ENCODE data around the gene MMP7.
A peak's percentile ranks its signal among the peaks of the same experiment; 100 is the strongest.

Gene MMP7

GRCh38 chr11:102551169-102551781, 20.7 kb upstream of the MMP7 start:
- TF ChIP-seq POLR2A (IDR thresholded peaks at IDR 0.05; ENCODE audit: extremely low read depth, insufficient read length) (no peak), CTCF (IDR thresholded peaks at IDR 0.05; ENCODE audit: low read depth, low read length) (no peak), MAX (IDR thresholded peaks at IDR 0.05; ENCODE audit: low read depth, low read length) (no peak), MYC (IDR thresholded peaks at IDR 0.05; ENCODE audit: low read depth, low read length) (no peak)
- no peak overlapping the region for H3K4me3 ChIP-seq (ENCODE audit: low read depth, low read length)
- no peak for DNase-seq (ENCODE audit: low read depth)

GRCh38 chr11:102546923-102547471, 16.4 kb upstream of the MMP7 start:
- H3K4me3 ChIP-seq (ENCODE audit: low read depth, low read length) = no peak overlapping the region
- peak; percentile 85; the same call in 1 of the 2 replicates for TF ChIP-seq MYC (IDR thresholded peaks at IDR 0.05; ENCODE audit: low read depth, low read length)
- TF ChIP-seq POLR2A (IDR thresholded peaks at IDR 0.05; ENCODE audit: extremely low read depth, insufficient read length) = no peak
- peak; percentile 69 for TF ChIP-seq MAX (IDR thresholded peaks at IDR 0.05; ENCODE audit: low read depth, low read length)
- DNase-seq (ENCODE audit: low read depth) = peak; percentile 98

GRCh38 chr11:102546427-102546826, 15.9 kb upstream of the MMP7 start:
- no peak for TF ChIP-seq MAX (IDR thresholded peaks at IDR 0.05; ENCODE audit: low read depth, low read length)
- no peak for TF ChIP-seq POLR2A (IDR thresholded peaks at IDR 0.05; ENCODE audit: extremely low read depth, insufficient read length)
- TF ChIP-seq CTCF (IDR thresholded peaks at IDR 0.05; ENCODE audit: low read depth, low read length) = no peak
- no peak for TF ChIP-seq MYC (IDR thresholded peaks at IDR 0.05; ENCODE audit: low read depth, low read length)
- peak; percentile 38 for DNase-seq (ENCODE audit: low read depth)
- H3K4me3 ChIP-seq (ENCODE audit: low read depth, low read length) = no peak overlapping the region

- TF ChIP-seq POLR2A (IDR thresholded peaks at IDR 0.05; ENCODE audit: extremely low read depth, insufficient read length) (no peak), MYC (IDR thresholded peaks at IDR 0.05; ENCODE audit: low read depth, low read length) (no peak), MAX (IDR thresholded peaks at IDR 0.05; ENCODE audit: low read depth, low read length) (no peak), CTCF (IDR thresholded peaks at IDR 0.05; ENCODE audit: low read depth, low read length) (no peak)
- H3K4me3 ChIP-seq (ENCODE audit: low read depth, low read length) = no peak overlapping the region
- no peak for DNase-seq (ENCODE audit: low read depth)
These were observed 15.2 kb upstream of the MMP7 start for GRCh38 chr11:102545701-102546100.

GRCh38 chr11:102544594-102544993, 14.0 kb upstream of the MMP7 start:
- no peak for DNase-seq (ENCODE audit: low read depth)
- H3K4me3 ChIP-seq (ENCODE audit: low read depth, low read length) = no peak overlapping the region
- TF ChIP-seq MYC (IDR thresholded peaks at IDR 0.05; ENCODE audit: low read depth, low read length) = no peak
- TF ChIP-seq MAX (IDR thresholded peaks at IDR 0.05; ENCODE audit: low read depth, low read length) = no peak
- no peak for TF ChIP-seq CTCF (IDR thresholded peaks at IDR 0.05; ENCODE audit: low read depth, low read length)
- no peak for TF ChIP-seq POLR2A (IDR thresholded peaks at IDR 0.05; ENCODE audit: extremely low read depth, insufficient read length)

- no peak overlapping the region for H3K4me3 ChIP-seq (ENCODE audit: low read depth, low read length)
- no peak for DNase-seq (ENCODE audit: low read depth)
- TF ChIP-seq CTCF (IDR thresholded peaks at IDR 0.05; ENCODE audit: low read depth, low read length) = no peak
- TF ChIP-seq MYC (IDR thresholded peaks at IDR 0.05; ENCODE audit: low read depth, low read length) = no peak
These were observed 9.0 kb upstream of the MMP7 start for GRCh38 chr11:102539567-102539966.

Measured in NB4 (cell line).